Activated naive CD8-positive, alpha-beta T cell treated with anti-CD3 and anti-CD28 coated beads for 36 hours (primary cell): ENCODE data around the gene BBS5. TPM values are rescaled to one million over a fixed set of nuclear protein-coding genes. Genes with fewer than 3 reads are reported as not detected.
"Not testable (repeated sequence)": the region's sequence is repeated elsewhere in the genome, so short reads cannot be mapped to it uniquely, and the experiment has no call there.

Experiments used
- DNase-seq: peaks from one replicate; pipeline ENCODE4 v3.0.0; 2021
- H3K27ac Mint-ChIP-seq: one replicate; pipeline ENCODE4 v1.8.0; 2022; ENCODE audit warnings: mild to moderate bottlenecking, moderate library complexity, mixed read lengths
- H3K27me3 Mint-ChIP-seq: one replicate; pipeline ENCODE4 v1.8.0; 2022; ENCODE audit warnings: mild to moderate bottlenecking, mixed read lengths
- H3K36me3 Mint-ChIP-seq: one replicate; pipeline ENCODE4 v1.8.0; 2021; ENCODE audit warnings: mild to moderate bottlenecking, mixed read lengths
- H3K4me1 Mint-ChIP-seq: one replicate; pipeline ENCODE4 v1.8.0; 2021; ENCODE audit warnings: mixed read lengths
- H3K4me3 Mint-ChIP-seq: one replicate; pipeline ENCODE4 v1.8.0; 2022; ENCODE audit warnings: mild to moderate bottlenecking, moderate library complexity, mixed read lengths
- H3K9me3 Mint-ChIP-seq: one replicate; pipeline ENCODE4 v1.8.0; 2022; ENCODE audit warnings: mixed read lengths
- total RNA-seq, 2 experiments: library from RNA; stranded (reverse); gene quantifications; one replicate each; pipeline ENCODE4 v1.2.3, GENCODE V29; 2021

Gene BBS5
- total RNA-seq = 1 to 10 TPM; 3.5 to 5.0 TPM

GRCh38 chr2:169479257-169480078 lies at the start of gene BBS5:
Gene BBS5, plus strand, starts transcription at chr2:169479494. Its CDS starts 60 bp downstream, at chr2:169479554.
- peak within 1 kb of the TSS; percentile 89 for H3K4me3 Mint-ChIP-seq
- H3K4me1 Mint-ChIP-seq = peaks cover 14% of the 10 kb centered on the region
- no peaks in the 10 kb centered on the region for H3K9me3 Mint-ChIP-seq
- H3K36me3 Mint-ChIP-seq = no peaks in the 10 kb centered on the region
- H3K27me3 Mint-ChIP-seq = no peaks in the 10 kb centered on the region
- DNase-seq = peak; percentile 81
- H3K27ac Mint-ChIP-seq = peak within 1 kb of the TSS; percentile 38

- H3K4me1 Mint-ChIP-seq = not testable (repeated sequence)
Observed at GRCh38 chr2:169431772-169432171, 47.5 kb upstream of the BBS5 start.

GRCh38 chr2:169434236-169434635 lies 45.1 kb upstream of the BBS5 start:
- DNase-seq, H3K4me1 Mint-ChIP-seq, H3K4me3 Mint-ChIP-seq, H3K27ac Mint-ChIP-seq, H3K36me3 Mint-ChIP-seq, H3K9me3 Mint-ChIP-seq: not testable (repeated sequence)
- peaks cover 27% of the 10 kb centered on the region for H3K27me3 Mint-ChIP-seq

More at GRCh38 chr2:169431772-169432171, 47.5 kb upstream of the BBS5 start:
- not testable (repeated sequence) for H3K9me3 Mint-ChIP-seq, H3K36me3 Mint-ChIP-seq, DNase-seq, H3K27ac Mint-ChIP-seq, H3K4me3 Mint-ChIP-seq
- peaks cover 27% of the 10 kb centered on the region for H3K27me3 Mint-ChIP-seq

- Mint-ChIP-seq H3K36me3 (no peaks in the 10 kb centered on the region), H3K27me3 (peaks cover 35% of the 10 kb centered on the region), H3K9me3 (no peaks in the 10 kb centered on the region), H3K4me1 (peaks cover 3% of the 10 kb centered on the region), H3K4me3 (no peak overlapping the region), H3K27ac (no peak overlapping the region)
- DNase-seq = no peak
Observed at GRCh38 chr2:169438466-169439072, 40.7 kb upstream of the BBS5 start.

- no peaks in the 10 kb centered on the region for H3K36me3 Mint-ChIP-seq
- peaks cover 3% of the 10 kb centered on the region for H3K4me1 Mint-ChIP-seq
- H3K9me3 Mint-ChIP-seq = no peaks in the 10 kb centered on the region
- no peak for DNase-seq
- H3K27ac Mint-ChIP-seq = no peak overlapping the region
- no peak overlapping the region for H3K4me3 Mint-ChIP-seq
- peaks cover 36% of the 10 kb centered on the region for H3K27me3 Mint-ChIP-seq
Observed at GRCh38 chr2:169439900-169440299, 39.4 kb upstream of the BBS5 start.

GRCh38 chr2:169446452-169446851 lies 32.8 kb upstream of the BBS5 start:
- Mint-ChIP-seq H3K27me3 (peaks cover 13% of the 10 kb centered on the region), H3K4me1 (no peaks in the 10 kb centered on the region), H3K36me3 (no peaks in the 10 kb centered on the region), H3K27ac (no peak overlapping the region), H3K9me3 (no peaks in the 10 kb centered on the region), H3K4me3 (no peak overlapping the region)
- no peak for DNase-seq

GRCh38 chr2:169448316-169448715 lies 31.0 kb upstream of the BBS5 start:
- H3K4me1 Mint-ChIP-seq = no peaks in the 10 kb centered on the region
- H3K4me3 Mint-ChIP-seq = no peak overlapping the region
- DNase-seq = no peak
- H3K27me3 Mint-ChIP-seq = peaks cover 7% of the 10 kb centered on the region
- H3K27ac Mint-ChIP-seq = no peak overlapping the region
- H3K36me3 Mint-ChIP-seq = no peaks in the 10 kb centered on the region
- no peaks in the 10 kb centered on the region for H3K9me3 Mint-ChIP-seq

- Mint-ChIP-seq H3K36me3 (no peaks in the 10 kb centered on the region), H3K27ac (no peak overlapping the region), H3K27me3 (peaks cover 1% of the 10 kb centered on the region), H3K9me3 (no peaks in the 10 kb centered on the region), H3K4me3 (no peak overlapping the region), H3K4me1 (no peaks in the 10 kb centered on the region)
- no peak for DNase-seq
Observed at GRCh38 chr2:169448865-169449264, 30.4 kb upstream of the BBS5 start.

GRCh38 chr2:169452080-169452479 lies 27.2 kb upstream of the BBS5 start:
- H3K4me3 Mint-ChIP-seq = no peak overlapping the region
- H3K4me1 Mint-ChIP-seq = no peaks in the 10 kb centered on the region
- H3K9me3 Mint-ChIP-seq = no peaks in the 10 kb centered on the region
- no peak for DNase-seq
- H3K27me3 Mint-ChIP-seq = no peaks in the 10 kb centered on the region
- no peak overlapping the region for H3K27ac Mint-ChIP-seq
- no peaks in the 10 kb centered on the region for H3K36me3 Mint-ChIP-seq

GRCh38 chr2:169453044-169453443 lies 26.2 kb upstream of the BBS5 start:
- not testable (repeated sequence) for H3K4me3 Mint-ChIP-seq, H3K9me3 Mint-ChIP-seq

GRCh38 chr2:169461143-169461542 lies 18.2 kb upstream of the BBS5 start:
- H3K4me3 Mint-ChIP-seq = no peak overlapping the region

More at GRCh38 chr2:169453044-169453443, 26.2 kb upstream of the BBS5 start:
- DNase-seq, H3K36me3 Mint-ChIP-seq, H3K4me1 Mint-ChIP-seq, H3K27ac Mint-ChIP-seq, H3K27me3 Mint-ChIP-seq: not testable (repeated sequence)

GRCh38 chr2:169462896-169463695 lies 16.2 kb upstream of the BBS5 start:
- H3K4me3 Mint-ChIP-seq = no peak overlapping the region
- DNase-seq = no peak
- no peak overlapping the region for H3K27ac Mint-ChIP-seq
- H3K27me3 Mint-ChIP-seq = no peaks in the 10 kb centered on the region
- no peaks in the 10 kb centered on the region for H3K9me3 Mint-ChIP-seq
- no peaks in the 10 kb centered on the region for H3K36me3 Mint-ChIP-seq
- H3K4me1 Mint-ChIP-seq = peaks cover 3% of the 10 kb centered on the region

More at GRCh38 chr2:169461143-169461542, 18.2 kb upstream of the BBS5 start:
- H3K27me3 Mint-ChIP-seq = no peaks in the 10 kb centered on the region
- H3K9me3 Mint-ChIP-seq = no peaks in the 10 kb centered on the region
- peaks cover 3% of the 10 kb centered on the region for H3K4me1 Mint-ChIP-seq
- no peak for DNase-seq
- H3K27ac Mint-ChIP-seq = no peak overlapping the region
- no peaks in the 10 kb centered on the region for H3K36me3 Mint-ChIP-seq

GRCh38 chr2:169464466-169464865 lies 14.8 kb upstream of the BBS5 start:
- H3K9me3 Mint-ChIP-seq = no peaks in the 10 kb centered on the region

GRCh38 chr2:169464882-169465281 lies 14.4 kb upstream of the BBS5 start:
- Mint-ChIP-seq H3K36me3 (no peaks in the 10 kb centered on the region), H3K4me3 (no peak overlapping the region), H3K27me3 (no peaks in the 10 kb centered on the region), H3K27ac (no peak overlapping the region), H3K9me3 (no peaks in the 10 kb centered on the region), H3K4me1 (peaks cover 3% of the 10 kb centered on the region)
- DNase-seq = no peak

More at GRCh38 chr2:169464466-169464865, 14.8 kb upstream of the BBS5 start:
- Mint-ChIP-seq H3K27me3 (no peaks in the 10 kb centered on the region), H3K27ac (no peak overlapping the region), H3K4me1 (peaks cover 3% of the 10 kb centered on the region), H3K36me3 (no peaks in the 10 kb centered on the region), H3K4me3 (no peak overlapping the region)
- no peak for DNase-seq

GRCh38 chr2:169468841-169469240 lies 10.5 kb upstream of the BBS5 start:
- Mint-ChIP-seq H3K36me3 (no peaks in the 10 kb centered on the region), H3K9me3 (no peaks in the 10 kb centered on the region), H3K4me1 (no peaks in the 10 kb centered on the region), H3K27me3 (no peaks in the 10 kb centered on the region), H3K27ac (no peak overlapping the region), H3K4me3 (no peak overlapping the region)
- DNase-seq = no peak
